OCI-LY1 (cell line): ENCODE data around the gene COL21A1.

ENCODE experiments used
- H2AFZ ChIP-seq: fragments of 200-600 bp; sonication (generic), shearing (Covaris generic); 2 replicates; pipeline ENCODE4 v1.6.0; 2014; ENCODE audit warnings: antibody characterized with exemption, mild to moderate bottlenecking, low read length
- H3F3A ChIP-seq: fragments of 200-600 bp; sonication (generic), shearing (Covaris generic); 2 replicates; pipeline ENCODE4 v1.6.0; 2014; ENCODE audit warnings: mild to moderate bottlenecking, antibody characterized with exemption, low read length, moderate library complexity; ENCODE audit not compliant: insufficient read depth
- H3K27ac ChIP-seq: fragments of 200-600 bp; sonication (generic); 2 replicates; pipeline ENCODE4 v1.5.1; 2014; ENCODE audit warnings: low read length, mixed run types, mild to moderate bottlenecking, low read depth; ENCODE audit not compliant: poor library complexity, severe bottlenecking
- H3K27me3 ChIP-seq: fragments of 200-600 bp; sonication (generic); 2 replicates; pipeline ENCODE4 v1.6.0; 2014; ENCODE audit warnings: antibody characterized with exemption, mild to moderate bottlenecking, low read length, moderate library complexity; ENCODE audit not compliant: insufficient read depth
- H3K36me3 ChIP-seq: fragments of 200-600 bp; sonication (generic); 2 replicates; pipeline ENCODE4 v1.6.1; 2014; ENCODE audit warnings: mild to moderate bottlenecking, antibody characterized with exemption, low read length, moderate library complexity, mixed read lengths; ENCODE audit not compliant: insufficient read depth
- H3K4me1 ChIP-seq: fragments of 200-600 bp; sonication (generic); 2 replicates; pipeline ENCODE4 v1.5.1; 2014; ENCODE audit warnings: mild to moderate bottlenecking, low read length, moderate library complexity; ENCODE audit not compliant: insufficient read depth, severe bottlenecking
- H3K4me2 ChIP-seq: fragments of 200-600 bp; sonication (generic), shearing (Covaris generic); 2 replicates; pipeline ENCODE4 v1.6.1; 2014; ENCODE audit warnings: low read length
- H3K4me3 ChIP-seq: fragments of 200-600 bp; sonication (generic); 2 replicates; pipeline ENCODE4 v1.5.1; 2014; ENCODE audit warnings: low read length, low read depth, mild to moderate bottlenecking, mixed read lengths; ENCODE audit not compliant: poor library complexity, severe bottlenecking
- H3K79me2 ChIP-seq: fragments of 200-600 bp; shearing (Covaris generic); 2 replicates; pipeline ENCODE4 v1.6.1; 2016; ENCODE audit warnings: mixed run types, low read length, mixed read lengths; ENCODE audit not compliant: insufficient read depth
- H3K9ac ChIP-seq: fragments of 200-600 bp; sonication (generic), shearing (Covaris generic); 2 replicates; pipeline ENCODE4 v1.6.1; 2014; ENCODE audit warnings: mild to moderate bottlenecking, low read length, mixed read lengths
- H3K9me2 ChIP-seq: fragments of 200-600 bp; sonication (generic), shearing (Covaris generic); 2 replicates; pipeline ENCODE4 v1.6.1; 2014; ENCODE audit warnings: low read depth, mild to moderate bottlenecking, low read length, mixed read lengths
- H3K9me3 ChIP-seq: fragments of 200-600 bp; shearing (Covaris generic); 2 replicates; pipeline ENCODE4 v1.6.1; 2014; ENCODE audit warnings: low read length, mixed read lengths
- H4K20me1 ChIP-seq: fragments of 200-600 bp; sonication (generic), shearing (Covaris generic); 2 replicates; pipeline ENCODE4 v1.6.0; 2016; ENCODE audit warnings: mild to moderate bottlenecking, low read length; ENCODE audit not compliant: insufficient read depth
- CTCF ChIP-seq: fragments of 200-600 bp; sonication (generic), shearing (Covaris generic); IDR thresholded peaks from 2 replicates; pipeline ENCODE4 v1.5.1; 2017; ENCODE audit warnings: mild to moderate bottlenecking, antibody characterized with exemption, low read length, moderate library complexity, mixed read lengths
- EZH2 ChIP-seq: fragments of 200-600 bp; sonication (generic), shearing (Covaris generic); IDR thresholded peaks from 2 replicates; pipeline ENCODE4 v1.8.0; 2017; ENCODE audit warnings: borderline replicate concordance, mixed run types, mild to moderate bottlenecking, antibody characterized with exemption, low read length, moderate library complexity, mixed read lengths

Gene COL21A1

GRCh38 chr6:56033401-56033800 lies 214.0 kb downstream of the COL21A1 start:
- Histone ChIP-seq H4K20me1 (no peaks in the 10 kb centered on the region), H3K9me2 (no peaks in the 10 kb centered on the region), H3K27me3 (no peaks in the 10 kb centered on the region), H3F3A (no peaks in the 10 kb centered on the region), H3K27ac (no peak overlapping the region), H3K4me3 (no peak overlapping the region), H3K4me2 (no peak overlapping the region), H3K79me2 (no peaks in the 10 kb centered on the region), H3K4me1 (no peaks in the 10 kb centered on the region), H3K36me3 (no peaks in the 10 kb centered on the region), H2AFZ (no peak overlapping the region), H3K9ac (no peak overlapping the region), H3K9me3 (no peaks in the 10 kb centered on the region)
- no peak for TF ChIP-seq CTCF
- TF ChIP-seq EZH2, result no peak

- H3F3A ChIP-seq, result no peaks in the 10 kb centered on the region
- no peaks in the 10 kb centered on the region for H3K79me2 ChIP-seq
- no peaks in the 10 kb centered on the region for H4K20me1 ChIP-seq
- H3K9me2 ChIP-seq, result no peaks in the 10 kb centered on the region
- no peak overlapping the region for H3K4me3 ChIP-seq
- H2AFZ ChIP-seq, result no peak overlapping the region
- no peaks in the 10 kb centered on the region for H3K4me1 ChIP-seq
- no peak overlapping the region for H3K27ac ChIP-seq
- no peaks in the 10 kb centered on the region for H3K36me3 ChIP-seq
- TF ChIP-seq CTCF (no peak), EZH2 (no peak)
- H3K4me2 ChIP-seq, result no peak overlapping the region
- H3K27me3 ChIP-seq, result no peaks in the 10 kb centered on the region
- H3K9ac ChIP-seq, result no peak overlapping the region
- no peaks in the 10 kb centered on the region for H3K9me3 ChIP-seq
Observed at GRCh38 chr6:56032715-56033260, 214.6 kb downstream of the COL21A1 start.

GRCh38 chr6:56027865-56028264 lies 219.5 kb downstream of the COL21A1 start:
- Histone ChIP-seq H3K4me3 (no peak overlapping the region), H3K27ac (no peak overlapping the region), H3K9ac (no peak overlapping the region), H3F3A (no peaks in the 10 kb centered on the region), H3K4me2 (no peak overlapping the region), H2AFZ (no peak overlapping the region), H3K9me3 (no peaks in the 10 kb centered on the region), H3K79me2 (no peaks in the 10 kb centered on the region), H3K36me3 (no peaks in the 10 kb centered on the region), H3K9me2 (no peaks in the 10 kb centered on the region), H3K27me3 (no peaks in the 10 kb centered on the region), H3K4me1 (no peaks in the 10 kb centered on the region), H4K20me1 (no peaks in the 10 kb centered on the region)
- TF ChIP-seq CTCF (no peak), EZH2 (no peak)
